ENCODE data around the gene TUBB4B. TPM values are rescaled to one million over a fixed set of nuclear protein-coding genes. Genes with fewer than 3 reads are reported as not detected.

The TUBB4B gene
- polyA plus RNA-seq, 1 of the 3 experiments (the other 2 are of a cell fraction), result 508 TPM

- no peak for TF ChIP-seq RAD21 (IDR thresholded peaks at IDR 0.05; ENCODE audit: low read length)
- no peak for TF ChIP-seq GABPA (IDR thresholded peaks at IDR 0.05; ENCODE audit: low read depth)
- Histone ChIP-seq H3K9me3 (no peaks in the 10 kb centered on the region), H3K9me2 (no peaks in the 10 kb centered on the region), H3K36me3 (replicated peaks in 1 of 2; ENCODE audit: control insufficient read depth in 1 of 2, insufficient read depth in 2 of 2, low read length in 1 of 2) (peaks cover 19 to 45% of the 10 kb centered on the region in 2 experiments), H3F3A (replicated peaks; ENCODE audit: insufficient read depth) (peaks cover 8% of the 10 kb centered on the region), H3K79me2 (ENCODE audit: insufficient read depth) (no peaks in the 10 kb centered on the region), H2AFZ (ENCODE audit: low read depth) (no peak overlapping the region), H3K9ac (no peak overlapping the region), H3K4me3 (ENCODE audit: low read depth in 2 of 2, low read length in 1 of 2) (no peak overlapping the region), H3K4me1 (ENCODE audit: control insufficient read depth in 1 of 2, insufficient read depth in 2 of 2, low read depth in 1 of 2, low read length in 1 of 2) (no peaks in the 10 kb centered on the region; a peak in 1 of 4 replicates), H4K20me1 (ENCODE audit: insufficient read depth) (0 out of 2 replicates have a peak, but pooled peaks cover 3% of the 10 kb centered on the region), H3K4me2 (no peak overlapping the region), H3K27ac (ENCODE audit: low read depth in 2 of 2, low read length in 1 of 2) (no peak overlapping the region), H3K27me3 (ENCODE audit: insufficient read depth) (no peaks in the 10 kb centered on the region)
- POLR2A ChIA-PET, result no interaction called here
- no peak for DNase-seq
- 96% methylated on average over 22 of the region's 32 CpGs for WGBS (ENCODE audit: low lambda C conversion rate)
- CTCF ChIA-PET, result interaction anchor here (1.5 to 2.8 kb wide), 3 partner anchors 15 to 152 kb away, joined by 3 to 16 read pairs (median 6); partner anchors contain the start of genes EXD3 and NOXA1
These were observed 30.0 kb downstream of the TUBB4B start for GRCh38 chr9:137270929-137271695.

- Histone ChIP-seq H4K20me1 (ENCODE audit: insufficient read depth) (0 out of 2 replicates have a peak, but pooled peaks cover 3% of the 10 kb centered on the region), H3K9me3 (no peaks in the 10 kb centered on the region), H3K4me3 (ENCODE audit: low read depth in 2 of 2, low read length in 1 of 2) (no peak overlapping the region), H2AFZ (ENCODE audit: low read depth) (no peak overlapping the region), H3K79me2 (ENCODE audit: insufficient read depth) (no peaks in the 10 kb centered on the region), H3K27me3 (ENCODE audit: insufficient read depth) (no peaks in the 10 kb centered on the region), H3F3A (replicated peaks; ENCODE audit: insufficient read depth) (peaks cover 8% of the 10 kb centered on the region), H3K9ac (no peak overlapping the region), H3K4me2 (no peak overlapping the region), H3K9me2 (no peaks in the 10 kb centered on the region), H3K27ac (ENCODE audit: low read depth in 2 of 2, low read length in 1 of 2) (no peak overlapping the region), H3K4me1 (ENCODE audit: control insufficient read depth in 1 of 2, insufficient read depth in 2 of 2, low read depth in 1 of 2, low read length in 1 of 2) (no peaks in the 10 kb centered on the region; a peak in 2 of 4 replicates), H3K36me3 (replicated peaks in 1 of 2; ENCODE audit: control insufficient read depth in 1 of 2, insufficient read depth in 2 of 2, low read length in 1 of 2) (peaks cover 19 to 41% of the 10 kb centered on the region in 2 experiments)
- WGBS (ENCODE audit: low lambda C conversion rate), result 71% methylated on average over 3 of the region's 3 CpGs
- CTCF ChIA-PET, result interaction anchor here (1.5 to 2.8 kb wide), 3 partner anchors 14 to 151 kb away, joined by 3 to 16 read pairs (median 6); partner anchors contain the start of genes EXD3 and NOXA1
- DNase-seq, result no peak
- TF ChIP-seq SMC3 (IDR thresholded peaks at IDR 0.05; ENCODE audit: low read depth, low read length) (no peak), CTCF (IDR thresholded peaks at IDR 0.05) (no peak), FOXM1 (IDR thresholded peaks at IDR 0.05; ENCODE audit: low read depth) (no peak), TEAD4 (IDR thresholded peaks at IDR 0.05; ENCODE audit: borderline replicate concordance, insufficient read depth) (no peak), RCOR1 (IDR thresholded peaks at IDR 0.05; ENCODE audit: low read length) (no peak), TAF1 (IDR thresholded peaks at IDR 0.05; ENCODE audit: borderline replicate concordance, low read depth, low read length) (no peak), SIN3A (IDR thresholded peaks at IDR 0.05; ENCODE audit: borderline replicate concordance, low read depth, low read length) (no peak), NRF1 (IDR thresholded peaks at IDR 0.05; ENCODE audit: low read depth, low read length) (no peak), YY1 (IDR thresholded peaks at IDR 0.05; ENCODE audit: low read depth) (no peak), MAX (IDR thresholded peaks at IDR 0.05; ENCODE audit: low read depth) (no peak)
- POLR2A ChIA-PET, result no interaction called here
These were observed 30.6 kb downstream of the TUBB4B start for GRCh38 chr9:137271696-137272076.

Measured in SK-N-SH (cell line).